PC-3 (cell line): ENCODE results near the gene LIN9. TPM values are rescaled to one million over a fixed set of nuclear protein-coding genes. Genes with fewer than 3 reads are reported as not detected.
A peak's percentile ranks its signal among the peaks of the same experiment; 100 is the strongest.

Source experiments
- ATAC-seq: fragments of 200-7000 bp; cut with Tn5 transposase; 2 replicates; pipeline ENCODE4 v1.9.1; 2020; ENCODE audit warnings: mild to moderate bottlenecking, moderate library complexity
- BruUV-seq: library from RNA; stranded (reverse); fragments of 400-500 nt; replicated peaks from 2 replicates; lab custom pipeline; 2021; lab: Mats Ljungman, UMichigan
- CTCF ChIA-PET: fragments of 300-600 bp; sonication (Branson Sonifier 250); formaldehyde crosslinking; loops from one replicate; lab custom pipeline; 2022; ENCODE audit warnings: antibody characterized with exemption; lab: Charles Lee
- POLR2A ChIA-PET: fragments of 300-600 bp; sonication (Branson Sonifier 250); formaldehyde crosslinking; loops from one replicate; lab custom pipeline; 2022; ENCODE audit warnings: antibody characterized with exemption; ENCODE audit not compliant: unreplicated experiment; lab: Charles Lee
- DNase-seq: peaks from one replicate; pipeline ENCODE4 v3.0.0-alpha.2; 2015
- H2AFZ ChIP-seq: fragments of 300-600 bp; sonication (generic); 2 replicates; pipeline ENCODE4 v1.6.0; 2016; ENCODE audit warnings: antibody characterized with exemption, low read length
- H3F3A ChIP-seq: fragments of 300-600 bp; sonication (generic); one replicate; pipeline ENCODE4 v1.6.0; 2017; ENCODE audit warnings: antibody characterized with exemption, low read length, control low read depth, mild to moderate bottlenecking; ENCODE audit not compliant: unreplicated experiment
- H3K27ac ChIP-seq: fragments of 300-600 bp; sonication (generic); 2 replicates; pipeline ENCODE4 v1.5.1; 2016; ENCODE audit warnings: mild to moderate bottlenecking, low read length
- H3K27me3 ChIP-seq: fragments of 300-600 bp; sonication (generic); 2 replicates; pipeline ENCODE4 v1.6.1; 2016; ENCODE audit warnings: low read length, mixed read lengths
- H3K36me3 ChIP-seq: fragments of 300-600 bp; sonication (generic); 2 replicates; pipeline ENCODE4 v1.6.1; 2016; ENCODE audit warnings: low read depth, mixed run types, low read length, mixed read lengths
- H3K4me1 ChIP-seq: fragments of 300-600 bp; sonication (generic); 2 replicates; pipeline ENCODE4 v1.5.1; 2016; ENCODE audit warnings: low read length; ENCODE audit not compliant: insufficient read depth
- H3K4me2 ChIP-seq: fragments of 300-600 bp; sonication (generic); 2 replicates; pipeline ENCODE4 v1.6.0; 2016; ENCODE audit warnings: low read length
- H3K4me3 ChIP-seq: fragments of 300-600 bp; sonication (generic); 2 replicates; pipeline ENCODE4 v1.5.1; 2016; ENCODE audit warnings: mild to moderate bottlenecking, low read length, mixed read lengths
- H3K79me2 ChIP-seq: fragments of 300-600 bp; sonication (generic); 2 replicates; pipeline ENCODE4 v1.6.1; 2017; ENCODE audit warnings: low read length, mixed read lengths
- H3K9ac ChIP-seq: fragments of 300-600 bp; sonication (generic); 2 replicates; pipeline ENCODE4 v1.6.0; 2016; ENCODE audit warnings: mild to moderate bottlenecking, low read length
- H3K9me2 ChIP-seq: fragments of 300-600 bp; sonication (generic); replicated peaks from 2 replicates; pipeline ENCODE4 v1.6.1; 2016; ENCODE audit warnings: mixed run types, low read length, mixed read lengths
- H3K9me3 ChIP-seq: fragments of 300-600 bp; sonication (generic); 2 replicates; pipeline ENCODE4 v1.6.1; 2016; ENCODE audit warnings: low read length, mixed read lengths
- H4K20me1 ChIP-seq: fragments of 300-600 bp; sonication (generic); 2 replicates; pipeline ENCODE4 v1.6.1; 2016; ENCODE audit warnings: low read length, mixed read lengths
- EZH2 ChIP-seq: fragments of 300-600 bp; sonication (generic); IDR thresholded peaks from one replicate; pipeline ENCODE4 v1.6.1; 2017; ENCODE audit warnings: antibody characterized with exemption, mild to moderate bottlenecking, low read length; ENCODE audit not compliant: unreplicated experiment
- EZH2phosphoT487 ChIP-seq: fragments of 300-600 bp; sonication (generic); IDR thresholded peaks from 2 replicates; pipeline ENCODE4 v1.6.1; 2018; ENCODE audit warnings: mild to moderate bottlenecking, antibody characterized with exemption, low read length, borderline replicate concordance
- intact Hi-C: fragments of 100-400 bp; cut with micrococcal nuclease; formaldehyde crosslinking; loops from 2 replicates; pipeline ENCODE4 v1.9.0; 2023
- total RNA-seq: library from RNA; depleted of rRNA; stranded (reverse); fragments of >200 nt; gene quantifications from 2 replicates; pipeline ENCODE4 v1.2.3, GENCODE V29; 2014
- TF ChIP-seq, protein P1 (sequence below): fragments of 300-600 bp; sonication (generic); conservative IDR thresholded peaks from 2 replicates; pipeline ENCODE4 v1.5.1; 2017; ENCODE audit warnings: antibody characterized with exemption, low read depth, mild to moderate bottlenecking, low read length

LIN9 gene
- total RNA-seq, 1 experiment from 2014 or later, result 25.3 TPM

DNA sequence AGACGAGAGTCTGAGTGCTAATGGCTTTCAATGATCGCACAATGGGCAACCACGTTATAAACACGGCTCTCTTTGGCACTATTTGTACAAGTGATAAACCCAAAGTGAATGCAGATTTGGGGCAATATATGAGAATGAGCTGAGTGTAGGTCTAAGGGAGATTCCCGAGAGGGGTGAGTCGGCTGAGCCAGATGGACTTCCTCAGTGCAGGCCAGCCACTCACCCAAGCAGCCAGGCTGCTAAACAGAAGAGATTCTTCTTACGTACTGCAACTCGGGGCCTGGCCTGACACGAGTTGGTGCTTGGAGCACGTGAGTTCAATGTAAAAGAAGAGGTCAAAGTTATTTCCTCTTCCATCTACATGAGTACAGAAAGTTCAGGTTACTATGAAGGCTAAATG is 91.7 kb downstream of the LIN9 start:
- Histone ChIP-seq H3K79me2 (no peaks in the 10 kb centered on the region), H4K20me1 (no peaks in the 10 kb centered on the region), H3K27ac (no peak overlapping the region), H3K36me3 (no peaks in the 10 kb centered on the region), H2AFZ (no peak overlapping the region), H3K4me3 (no peak overlapping the region), H3K9me2 (no peaks in the 10 kb centered on the region), H3K4me2 (no peak overlapping the region), H3K4me1 (no peaks in the 10 kb centered on the region), H3F3A (no peaks in the 10 kb centered on the region), H3K9me3 (no peaks in the 10 kb centered on the region), H3K27me3 (no peaks in the 10 kb centered on the region), H3K9ac (no peak overlapping the region)
- BruUV-seq, result no TSS peak
- ChIA-PET CTCF (no interaction called here), POLR2A (no interaction called here)
- intact Hi-C loops, result no loop called here
- no peak for ATAC-seq
- TF ChIP-seq EZH2 (no peak), EZH2phosphoT487 (no peak)
- TF ChIP-seq, protein P1, sequence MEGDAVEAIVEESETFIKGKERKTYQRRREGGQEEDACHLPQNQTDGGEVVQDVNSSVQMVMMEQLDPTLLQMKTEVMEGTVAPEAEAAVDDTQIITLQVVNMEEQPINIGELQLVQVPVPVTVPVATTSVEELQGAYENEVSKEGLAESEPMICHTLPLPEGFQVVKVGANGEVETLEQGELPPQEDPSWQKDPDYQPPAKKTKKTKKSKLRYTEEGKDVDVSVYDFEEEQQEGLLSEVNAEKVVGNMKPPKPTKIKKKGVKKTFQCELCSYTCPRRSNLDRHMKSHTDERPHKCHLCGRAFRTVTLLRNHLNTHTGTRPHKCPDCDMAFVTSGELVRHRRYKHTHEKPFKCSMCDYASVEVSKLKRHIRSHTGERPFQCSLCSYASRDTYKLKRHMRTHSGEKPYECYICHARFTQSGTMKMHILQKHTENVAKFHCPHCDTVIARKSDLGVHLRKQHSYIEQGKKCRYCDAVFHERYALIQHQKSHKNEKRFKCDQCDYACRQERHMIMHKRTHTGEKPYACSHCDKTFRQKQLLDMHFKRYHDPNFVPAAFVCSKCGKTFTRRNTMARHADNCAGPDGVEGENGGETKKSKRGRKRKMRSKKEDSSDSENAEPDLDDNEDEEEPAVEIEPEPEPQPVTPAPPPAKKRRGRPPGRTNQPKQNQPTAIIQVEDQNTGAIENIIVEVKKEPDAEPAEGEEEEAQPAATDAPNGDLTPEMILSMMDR, result no peak
- no peak for DNase-seq

DNA sequence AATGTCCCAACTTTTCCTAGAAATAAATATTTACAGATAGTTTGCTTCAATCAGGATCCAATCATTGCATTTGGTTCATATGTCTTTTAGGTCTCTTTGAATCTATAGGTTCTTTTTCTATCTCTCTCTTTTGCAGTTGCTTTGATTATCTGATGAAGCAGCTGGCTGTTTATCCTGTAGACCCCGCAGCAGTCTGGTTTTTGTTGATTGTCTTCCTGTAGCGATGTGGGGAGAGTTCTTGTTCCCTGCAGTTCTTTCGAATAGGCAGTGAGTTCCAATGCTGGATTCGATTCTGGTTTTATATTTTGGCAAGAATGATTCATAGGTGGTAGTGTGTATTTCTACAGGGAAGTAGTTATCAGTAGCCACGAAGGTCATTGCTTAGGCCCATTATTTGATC is 92.9 kb downstream of the LIN9 start:
- Histone ChIP-seq H3K79me2 (no peaks in the 10 kb centered on the region), H3F3A (no peaks in the 10 kb centered on the region)

DNA sequence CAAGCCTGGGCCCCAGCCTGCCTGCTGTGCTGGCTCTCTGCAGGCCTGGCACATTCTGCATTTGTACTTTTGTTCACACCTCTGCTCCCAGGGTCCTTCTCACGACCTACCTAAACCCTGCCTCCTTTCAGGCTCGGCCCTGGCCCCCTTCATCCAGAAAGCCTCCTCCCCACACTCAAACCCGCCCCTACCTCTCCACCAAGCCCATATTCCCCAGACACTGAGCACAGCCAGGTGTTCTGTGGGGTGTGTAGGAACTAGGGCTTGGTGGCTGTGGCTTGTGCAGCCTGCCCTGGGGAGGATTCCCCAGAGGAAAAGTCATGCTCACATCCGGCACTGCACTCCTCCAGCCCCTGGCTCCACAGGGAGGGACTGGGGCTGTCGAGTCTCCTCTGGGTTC is 93.7 kb downstream of the LIN9 start:
- ChIA-PET POLR2A (interaction anchor here (0.5 kb wide), 1 partner anchor 30 kb away, joined by 3 read pairs; no protein-coding TSS in a partner anchor), CTCF (no interaction called here)
- Histone ChIP-seq H3K79me2 (no peaks in the 10 kb centered on the region), H3F3A (no peaks in the 10 kb centered on the region), H3K36me3 (no peaks in the 10 kb centered on the region), H3K9ac (no peak overlapping the region), H3K4me2 (no peak overlapping the region), H4K20me1 (no peaks in the 10 kb centered on the region), H2AFZ (no peak overlapping the region), H3K9me3 (no peaks in the 10 kb centered on the region), H3K27ac (no peak overlapping the region), H3K9me2 (no peaks in the 10 kb centered on the region), H3K4me1 (no peaks in the 10 kb centered on the region), H3K27me3 (no peaks in the 10 kb centered on the region), H3K4me3 (no peak overlapping the region)
- intact Hi-C loops, result no loop called here
- no peak for DNase-seq
- no TSS peak for BruUV-seq
- TF ChIP-seq, protein P1, result no peak
- no peak for TF ChIP-seq EZH2phosphoT487
- TF ChIP-seq EZH2, result no peak
- peak; percentile 52 for ATAC-seq

More for the DNA sequence above, 92.9 kb downstream of the LIN9 start:
- DNase-seq, result no peak
- no peaks in the 10 kb centered on the region for H3K27me3 ChIP-seq
- no peak overlapping the region for H3K4me3 ChIP-seq
- H4K20me1 ChIP-seq, result no peaks in the 10 kb centered on the region
- BruUV-seq, result no TSS peak
- TF ChIP-seq EZH2 (no peak), EZH2phosphoT487 (no peak)
- TF ChIP-seq, protein P1, result no peak
- ATAC-seq, result no peak
- no peaks in the 10 kb centered on the region for H3K9me3 ChIP-seq
- H2AFZ ChIP-seq, result no peak overlapping the region
- intact Hi-C loops, result no loop called here
- H3K4me1 ChIP-seq, result no peaks in the 10 kb centered on the region
- H3K36me3 ChIP-seq, result no peaks in the 10 kb centered on the region
- H3K9me2 ChIP-seq, result no peaks in the 10 kb centered on the region
- H3K4me2 ChIP-seq, result no peak overlapping the region
- no peak overlapping the region for H3K9ac ChIP-seq
- ChIA-PET CTCF (no interaction called here), POLR2A (no interaction called here)
- H3K27ac ChIP-seq, result no peak overlapping the region
